ENCODE results near the gene SCN1A.
"Not testable (repeated sequence)": the region's sequence is repeated elsewhere in the genome, so short reads cannot be mapped to it uniquely, and the experiment has no call there.

Gene SCN1A

DNA sequence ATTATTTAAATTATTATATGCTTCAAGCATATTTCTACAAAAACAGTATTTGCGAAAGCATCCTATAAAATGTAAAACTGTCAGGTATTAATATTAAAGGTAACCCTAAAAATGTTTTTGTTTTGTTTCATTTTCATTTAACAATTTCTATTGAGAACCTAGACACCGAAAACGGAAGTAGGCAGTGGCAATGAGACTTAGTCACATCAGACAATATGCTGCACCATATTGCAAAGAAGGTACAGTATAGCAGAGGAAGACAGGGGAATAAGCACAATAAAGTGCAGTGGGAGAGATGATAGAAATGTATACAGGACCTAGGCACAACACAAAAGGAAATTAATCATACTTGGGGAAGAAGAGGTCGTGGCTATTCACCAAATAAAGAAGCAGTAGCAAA, 12.2 kb downstream of the SCN1A start:
- H3K4me3 ChIP-seq (ENCODE audit: low read depth in 1 of 5, low read length in 5 of 5) = no peak overlapping the region
- no peaks in the 10 kb centered on the region for H3K27me3 ChIP-seq (ENCODE audit: control insufficient read depth in 5 of 5, insufficient read depth in 4 of 5, low read length in 5 of 5)
- H3K9me3 ChIP-seq (ENCODE audit: control insufficient read depth in 5 of 5, low read length in 5 of 5) = peaks cover 0 to 3% (median 0%) of the 10 kb centered on the region in 5 donors
- H3K27ac ChIP-seq (ENCODE audit: low read depth, low read length) = no peak overlapping the region
- H3K4me1 ChIP-seq (ENCODE audit: control insufficient read depth in 5 of 5, insufficient read depth in 5 of 5, low read length in 5 of 5) = no peaks in the 10 kb centered on the region
- H3K9ac ChIP-seq (ENCODE audit: low read length in 5 of 5) = no peak overlapping the region
- no peaks in the 10 kb centered on the region for H3K36me3 ChIP-seq (ENCODE audit: control insufficient read depth in 5 of 5, insufficient read depth in 5 of 5, low read length in 5 of 5)

DNA sequence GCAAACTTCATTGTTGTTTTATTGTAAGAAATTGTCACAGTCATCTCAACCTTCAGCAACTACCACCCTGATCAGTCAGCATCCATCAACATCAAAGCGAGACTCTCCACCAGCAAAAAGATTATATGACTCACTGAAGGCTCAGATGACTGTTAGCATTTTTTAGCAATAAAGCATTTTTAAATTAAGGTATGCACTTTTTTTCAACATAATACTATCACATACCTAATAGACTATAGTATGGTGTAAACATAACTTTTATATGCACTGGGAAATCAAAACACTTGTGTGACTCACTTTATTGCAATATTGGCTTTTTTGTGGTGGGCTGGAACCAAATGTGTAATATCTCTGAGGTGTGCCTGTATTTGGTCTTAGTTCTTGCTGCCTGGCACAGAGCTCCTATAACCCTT, 15.6 kb downstream of the SCN1A start:
- Histone ChIP-seq H3K27ac (ENCODE audit: low read depth, low read length) (no peak overlapping the region), H3K9me3 (ENCODE audit: control insufficient read depth in 5 of 5, low read length in 5 of 5) (peaks cover 0 to 3% (median 0%) of the 10 kb centered on the region in 5 donors), H3K27me3 (ENCODE audit: control insufficient read depth in 5 of 5, insufficient read depth in 4 of 5, low read length in 5 of 5) (no peaks in the 10 kb centered on the region), H3K9ac (ENCODE audit: low read length in 5 of 5) (no peak overlapping the region), H3K36me3 (ENCODE audit: control insufficient read depth in 5 of 5, insufficient read depth in 5 of 5, low read length in 5 of 5) (no peaks in the 10 kb centered on the region), H3K4me3 (ENCODE audit: low read depth in 1 of 5, low read length in 5 of 5) (no peak overlapping the region), H3K4me1 (ENCODE audit: control insufficient read depth in 5 of 5, insufficient read depth in 5 of 5, low read length in 5 of 5) (no peaks in the 10 kb centered on the region)

DNA sequence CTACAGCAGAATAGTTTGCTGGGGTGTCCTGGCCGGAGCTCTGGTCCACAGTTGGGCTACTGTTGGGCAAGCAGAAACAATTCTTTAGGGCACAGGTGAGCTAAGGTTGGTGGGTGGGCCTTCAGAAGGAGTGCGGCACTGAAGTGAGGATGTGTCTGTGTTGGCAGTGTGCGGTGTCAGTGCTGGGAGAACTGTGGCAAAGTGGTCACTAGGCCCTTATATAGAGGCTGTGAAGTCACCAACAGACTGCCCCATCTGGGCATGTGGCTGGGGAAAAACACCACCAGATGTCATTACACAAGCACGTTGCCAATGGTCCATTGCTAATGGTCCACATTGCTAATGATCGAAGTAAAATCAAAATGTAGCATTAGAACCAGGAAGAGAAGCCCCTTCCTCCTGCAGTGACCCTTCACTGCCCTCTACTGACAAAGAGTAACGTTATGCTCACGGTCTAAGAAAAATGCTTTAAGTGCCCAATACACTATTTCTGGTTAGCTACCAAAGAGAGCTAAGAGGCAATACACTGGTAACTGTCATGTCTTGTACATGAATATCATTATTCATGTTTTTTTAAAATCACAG, 21.3 kb downstream of the SCN1A start:
- Histone ChIP-seq H3K27ac (ENCODE audit: low read depth, low read length) (no peak overlapping the region), H3K27me3 (ENCODE audit: control insufficient read depth in 5 of 5, insufficient read depth in 4 of 5, low read length in 5 of 5) (no peaks in the 10 kb centered on the region), H3K9ac (ENCODE audit: low read length in 5 of 5) (no peak overlapping the region), H3K4me1 (ENCODE audit: control insufficient read depth in 5 of 5, insufficient read depth in 5 of 5, low read length in 5 of 5) (no peaks in the 10 kb centered on the region), H3K4me3 (ENCODE audit: low read depth in 1 of 5, low read length in 5 of 5) (no peak overlapping the region), H3K9me3 (ENCODE audit: control insufficient read depth in 5 of 5, low read length in 5 of 5) (peaks cover 0 to 3% (median 0%) of the 10 kb centered on the region in 5 donors), H3K36me3 (ENCODE audit: control insufficient read depth in 5 of 5, insufficient read depth in 5 of 5, low read length in 5 of 5) (no peaks in the 10 kb centered on the region)

DNA sequence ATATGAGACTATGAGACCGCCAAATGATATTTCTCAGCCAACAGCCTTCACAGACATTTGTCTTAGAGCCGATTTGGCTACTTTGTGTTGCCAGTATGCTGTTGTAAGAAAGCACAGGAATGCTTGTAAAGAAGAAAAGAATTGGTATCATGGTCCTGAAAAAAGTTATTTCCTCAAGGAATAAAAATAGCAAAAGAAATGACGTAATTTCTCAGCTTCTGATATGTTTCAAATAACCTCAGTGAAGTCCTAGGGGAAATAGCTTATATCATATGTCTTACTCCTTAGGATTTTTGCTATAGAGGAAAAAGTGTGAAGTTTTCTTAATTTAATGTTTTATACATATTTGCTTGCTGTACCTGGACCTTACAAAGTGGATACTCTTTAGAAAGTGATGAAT, 23.0 kb downstream of the SCN1A start:
- Histone ChIP-seq H3K9ac (ENCODE audit: low read length in 5 of 5) (no peak overlapping the region), H3K9me3 (ENCODE audit: control insufficient read depth in 5 of 5, low read length in 5 of 5) (no peaks in the 10 kb centered on the region), H3K27me3 (ENCODE audit: control insufficient read depth in 5 of 5, insufficient read depth in 4 of 5, low read length in 5 of 5) (no peaks in the 10 kb centered on the region), H3K4me3 (ENCODE audit: low read depth in 1 of 5, low read length in 5 of 5) (no peak overlapping the region), H3K36me3 (ENCODE audit: control insufficient read depth in 5 of 5, insufficient read depth in 5 of 5, low read length in 5 of 5) (no peaks in the 10 kb centered on the region), H3K4me1 (ENCODE audit: control insufficient read depth in 5 of 5, insufficient read depth in 5 of 5, low read length in 5 of 5) (no peaks in the 10 kb centered on the region), H3K27ac (ENCODE audit: low read depth, low read length) (no peak overlapping the region)

DNA sequence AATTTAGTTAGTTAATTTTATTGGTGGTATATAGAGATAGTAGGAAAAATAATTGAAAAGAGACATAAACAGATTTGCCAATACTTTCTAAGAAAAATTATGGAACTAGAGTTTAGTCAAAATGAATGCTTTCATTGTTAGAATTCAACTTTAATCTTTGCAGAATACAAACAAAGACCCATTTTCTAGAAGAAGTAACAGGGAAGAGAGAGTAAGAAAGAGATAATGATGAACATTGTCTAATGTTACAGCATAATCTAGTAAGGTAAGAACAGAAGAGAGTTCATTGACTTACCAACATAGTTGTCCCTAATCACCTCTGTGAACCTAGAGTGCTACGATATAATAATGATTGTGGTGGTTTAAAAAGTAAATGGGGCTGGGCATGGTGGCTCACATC, 23.7 kb downstream of the SCN1A start:
- Histone ChIP-seq H3K27ac (ENCODE audit: low read depth, low read length) (no peak overlapping the region), H3K9ac (ENCODE audit: low read length in 5 of 5) (no peak overlapping the region), H3K4me3 (ENCODE audit: low read depth in 1 of 5, low read length in 5 of 5) (no peak overlapping the region), H3K4me1 (ENCODE audit: control insufficient read depth in 5 of 5, insufficient read depth in 5 of 5, low read length in 5 of 5) (no peaks in the 10 kb centered on the region), H3K27me3 (ENCODE audit: control insufficient read depth in 5 of 5, insufficient read depth in 4 of 5, low read length in 5 of 5) (no peaks in the 10 kb centered on the region), H3K9me3 (ENCODE audit: control insufficient read depth in 5 of 5, low read length in 5 of 5) (no peaks in the 10 kb centered on the region), H3K36me3 (ENCODE audit: control insufficient read depth in 5 of 5, insufficient read depth in 5 of 5, low read length in 5 of 5) (no peaks in the 10 kb centered on the region)

DNA sequence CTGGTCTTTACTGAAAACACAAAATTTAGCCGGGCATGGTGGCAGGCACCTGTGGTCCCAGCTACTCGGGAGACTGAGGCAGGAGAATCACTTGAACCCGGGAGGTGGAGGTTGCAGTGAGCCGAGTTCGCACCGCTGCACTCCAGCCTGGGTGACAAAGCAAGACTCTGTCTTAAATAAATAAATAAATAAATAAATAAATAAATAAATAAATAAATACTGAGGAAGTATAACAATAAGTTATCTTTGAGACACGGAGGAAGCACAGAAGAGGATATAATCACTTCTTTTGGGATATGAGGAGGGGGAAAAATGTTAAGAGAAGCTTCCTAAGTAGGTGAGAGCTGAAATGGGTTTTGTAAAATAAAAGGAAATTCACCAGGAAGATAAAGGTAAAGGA, 24.5 kb downstream of the SCN1A start:
- not testable (repeated sequence) for H3K9me3 ChIP-seq (ENCODE audit: control insufficient read depth in 5 of 5, low read length in 5 of 5); H3K9ac ChIP-seq (ENCODE audit: low read length in 5 of 5); H3K27ac ChIP-seq (ENCODE audit: low read depth, low read length)

DNA sequence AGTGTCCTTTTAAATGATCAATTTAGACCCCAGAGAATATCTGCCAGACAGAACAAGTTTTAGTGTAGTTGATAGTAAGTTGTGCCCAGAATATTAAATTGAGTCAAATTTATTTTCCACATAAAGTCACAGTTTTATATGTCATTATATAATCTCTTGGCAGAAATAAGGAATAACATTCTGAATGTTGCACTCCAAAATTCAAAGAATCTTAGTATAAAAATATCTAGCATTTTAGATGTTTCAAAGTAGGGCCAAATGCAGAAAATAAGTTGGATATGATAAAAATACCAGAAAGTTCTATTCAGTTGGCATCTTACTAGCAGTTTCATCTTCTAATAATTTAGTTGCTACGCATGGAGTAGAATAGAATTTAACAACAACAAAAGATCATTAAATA, 33.5 kb downstream of the SCN1A start:
- Histone ChIP-seq H3K27me3 (ENCODE audit: control insufficient read depth in 5 of 5, insufficient read depth in 4 of 5, low read length in 5 of 5) (no peaks in the 10 kb centered on the region), H3K9ac (ENCODE audit: low read length in 5 of 5) (no peak overlapping the region), H3K27ac (ENCODE audit: low read depth, low read length) (no peak overlapping the region), H3K36me3 (ENCODE audit: control insufficient read depth in 5 of 5, insufficient read depth in 5 of 5, low read length in 5 of 5) (no peaks in the 10 kb centered on the region), H3K4me1 (ENCODE audit: control insufficient read depth in 5 of 5, insufficient read depth in 5 of 5, low read length in 5 of 5) (peaks cover 0 to 18% (median 4%) of the 10 kb centered on the region in 5 donors), H3K4me3 (ENCODE audit: low read depth in 1 of 5, low read length in 5 of 5) (no peak overlapping the region), H3K9me3 (ENCODE audit: control insufficient read depth in 5 of 5, low read length in 5 of 5) (no peaks in the 10 kb centered on the region)

More for the DNA sequence above, 24.5 kb downstream of the SCN1A start:
- not testable (repeated sequence) for H3K4me3 ChIP-seq (ENCODE audit: low read depth in 1 of 5, low read length in 5 of 5); H3K27me3 ChIP-seq (ENCODE audit: control insufficient read depth in 5 of 5, insufficient read depth in 4 of 5, low read length in 5 of 5); H3K36me3 ChIP-seq (ENCODE audit: control insufficient read depth in 5 of 5, insufficient read depth in 5 of 5, low read length in 5 of 5); H3K4me1 ChIP-seq (ENCODE audit: control insufficient read depth in 5 of 5, insufficient read depth in 5 of 5, low read length in 5 of 5)

DNA sequence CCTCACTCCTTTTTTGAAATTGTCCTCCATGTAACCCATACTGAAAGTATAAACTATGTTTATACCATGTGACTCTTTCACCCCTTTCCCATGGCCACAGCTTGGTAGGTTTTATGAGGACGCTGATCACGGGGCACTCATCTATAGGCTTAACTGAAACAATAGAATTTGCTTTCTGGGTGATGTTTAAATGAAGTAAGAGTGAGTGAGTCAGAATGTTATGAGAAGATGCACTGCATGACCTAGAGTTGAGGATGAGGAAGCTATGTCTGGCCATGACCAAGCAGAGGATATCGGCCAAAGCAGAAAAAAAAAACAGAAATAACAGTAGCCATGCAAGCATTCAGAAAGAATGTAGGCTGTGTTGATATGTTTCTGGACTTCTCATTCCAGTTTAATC, 34.9 kb downstream of the SCN1A start:
- Histone ChIP-seq H3K4me1 (ENCODE audit: control insufficient read depth in 5 of 5, insufficient read depth in 5 of 5, low read length in 5 of 5) (peaks cover 0 to 18% (median 4%) of the 10 kb centered on the region in 5 donors), H3K27me3 (ENCODE audit: control insufficient read depth in 5 of 5, insufficient read depth in 4 of 5, low read length in 5 of 5) (no peaks in the 10 kb centered on the region), H3K9ac (ENCODE audit: low read length in 5 of 5) (no peak overlapping the region), H3K36me3 (ENCODE audit: control insufficient read depth in 5 of 5, insufficient read depth in 5 of 5, low read length in 5 of 5) (no peaks in the 10 kb centered on the region), H3K4me3 (ENCODE audit: low read depth in 1 of 5, low read length in 5 of 5) (no peak overlapping the region), H3K27ac (ENCODE audit: low read depth, low read length) (no peak overlapping the region), H3K9me3 (ENCODE audit: control insufficient read depth in 5 of 5, low read length in 5 of 5) (no peaks in the 10 kb centered on the region)

DNA sequence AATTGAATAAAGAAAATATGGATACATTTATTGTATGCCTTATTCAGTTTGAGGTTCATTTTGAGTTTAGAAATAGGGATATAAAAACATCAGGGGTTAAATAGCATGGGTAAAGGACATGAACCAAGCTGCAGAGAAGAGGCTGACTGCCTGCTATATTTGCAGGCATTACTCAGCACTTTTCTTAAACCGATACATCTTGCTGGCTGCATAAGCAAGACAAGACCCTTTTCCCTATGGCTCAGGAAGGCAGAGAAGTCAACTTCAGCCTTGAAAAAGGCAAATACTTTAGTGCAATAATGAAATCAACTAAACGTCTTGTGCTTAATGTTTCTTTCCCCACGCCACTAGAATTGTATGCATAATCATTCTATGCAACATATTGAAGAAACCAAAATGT, 36.4 kb downstream of the SCN1A start:
- Histone ChIP-seq H3K27ac (ENCODE audit: low read depth, low read length) (no peak overlapping the region), H3K9ac (ENCODE audit: low read length in 5 of 5) (no peak overlapping the region), H3K9me3 (ENCODE audit: control insufficient read depth in 5 of 5, low read length in 5 of 5) (no peaks in the 10 kb centered on the region), H3K4me1 (ENCODE audit: control insufficient read depth in 5 of 5, insufficient read depth in 5 of 5, low read length in 5 of 5) (peaks cover 0 to 18% (median 4%) of the 10 kb centered on the region in 5 donors), H3K4me3 (ENCODE audit: low read depth in 1 of 5, low read length in 5 of 5) (no peak overlapping the region), H3K27me3 (ENCODE audit: control insufficient read depth in 5 of 5, insufficient read depth in 4 of 5, low read length in 5 of 5) (no peaks in the 10 kb centered on the region), H3K36me3 (ENCODE audit: control insufficient read depth in 5 of 5, insufficient read depth in 5 of 5, low read length in 5 of 5) (no peaks in the 10 kb centered on the region)

DNA sequence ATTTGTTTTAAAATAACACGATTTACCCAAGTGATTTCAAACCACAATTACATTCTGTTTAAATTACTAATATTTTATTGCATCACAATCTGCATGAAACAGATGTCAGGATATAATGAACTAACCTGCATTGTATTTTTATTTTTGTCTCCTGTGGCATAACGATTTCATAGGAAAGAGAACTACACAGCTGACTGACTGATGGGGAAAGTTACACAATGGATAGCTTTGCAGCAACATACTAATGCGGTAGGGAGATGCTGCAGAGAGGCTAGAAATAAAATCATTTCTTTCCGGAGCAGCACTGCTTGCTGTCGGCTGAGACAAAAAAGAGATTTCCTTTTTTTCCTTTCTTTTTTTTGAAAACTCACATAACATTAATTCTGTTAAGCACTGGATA, 36.9 kb downstream of the SCN1A start:
- Histone ChIP-seq H3K36me3 (ENCODE audit: control insufficient read depth in 5 of 5, insufficient read depth in 5 of 5, low read length in 5 of 5) (no peaks in the 10 kb centered on the region), H3K9ac (ENCODE audit: low read length in 5 of 5) (no peak overlapping the region), H3K27ac (ENCODE audit: low read depth, low read length) (no peak overlapping the region), H3K4me3 (ENCODE audit: low read depth in 1 of 5, low read length in 5 of 5) (no peak overlapping the region), H3K27me3 (ENCODE audit: control insufficient read depth in 5 of 5, insufficient read depth in 4 of 5, low read length in 5 of 5) (no peaks in the 10 kb centered on the region), H3K9me3 (ENCODE audit: control insufficient read depth in 5 of 5, low read length in 5 of 5) (no peaks in the 10 kb centered on the region), H3K4me1 (ENCODE audit: control insufficient read depth in 5 of 5, insufficient read depth in 5 of 5, low read length in 5 of 5) (peaks cover 0 to 18% (median 4%) of the 10 kb centered on the region in 5 donors)

DNA sequence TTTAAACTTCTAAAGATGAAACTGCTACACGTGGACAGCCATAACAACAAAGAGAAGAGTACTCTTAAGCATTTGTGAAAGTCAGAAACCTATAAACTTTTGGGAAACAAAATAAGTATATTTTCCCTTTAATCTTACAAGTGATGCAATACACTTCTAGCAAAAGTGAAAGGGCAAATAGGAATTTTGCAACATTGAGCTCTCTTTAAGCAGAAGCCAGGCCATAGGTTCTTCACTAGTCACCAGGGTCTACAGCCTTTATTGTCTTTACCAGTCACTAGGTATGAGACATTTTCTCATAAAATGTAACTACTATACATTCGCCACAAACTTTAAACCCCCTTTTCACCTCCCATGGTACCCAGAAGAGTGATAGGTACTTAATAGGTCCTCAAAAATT, 37.5 kb downstream of the SCN1A start:
- H3K27ac ChIP-seq (ENCODE audit: low read depth, low read length) = no peak overlapping the region
- H3K4me1 ChIP-seq (ENCODE audit: control insufficient read depth in 5 of 5, insufficient read depth in 5 of 5, low read length in 5 of 5) = peaks cover 0 to 18% (median 4%) of the 10 kb centered on the region in 5 donors
- no peak overlapping the region for H3K4me3 ChIP-seq (ENCODE audit: low read depth in 1 of 5, low read length in 5 of 5)
- no peaks in the 10 kb centered on the region for H3K9me3 ChIP-seq (ENCODE audit: control insufficient read depth in 5 of 5, low read length in 5 of 5)
- H3K27me3 ChIP-seq (ENCODE audit: control insufficient read depth in 5 of 5, insufficient read depth in 4 of 5, low read length in 5 of 5) = no peaks in the 10 kb centered on the region
- no peaks in the 10 kb centered on the region for H3K36me3 ChIP-seq (ENCODE audit: control insufficient read depth in 5 of 5, insufficient read depth in 5 of 5, low read length in 5 of 5)
- H3K9ac ChIP-seq (ENCODE audit: low read length in 5 of 5) = no peak overlapping the region

All from subcutaneous abdominal adipose tissue (tissue), 5 donors.